GM19372 (cell line): ENCODE measurements around the gene PCSK5.

Source experiments
- ATAC-seq: cut with Tn5 transposase; IDR thresholded peaks from one replicate; pipeline ENCODE4 v1.9.1; 2021; ENCODE audit warnings: mild to moderate bottlenecking, low read depth, moderate library complexity; ENCODE audit not compliant: unreplicated experiment

Gene PCSK5

DNA sequence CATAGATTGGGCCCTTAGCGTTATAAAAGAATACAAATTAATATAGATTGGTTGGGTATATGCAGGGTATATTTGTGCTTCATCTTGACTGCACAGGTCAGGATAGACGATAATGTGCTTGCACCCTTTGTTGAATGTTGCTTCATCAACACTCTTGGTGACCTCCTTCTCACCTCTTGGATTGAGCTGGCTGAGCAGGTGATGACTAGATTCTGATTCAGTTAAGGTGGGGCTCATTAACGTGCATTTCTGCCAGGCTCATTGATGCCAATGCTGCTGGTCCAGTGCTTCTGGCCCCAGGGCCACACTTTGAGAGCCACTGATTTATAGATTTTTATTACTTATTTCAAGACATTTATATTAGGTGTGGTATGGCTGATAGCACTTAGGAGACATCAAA is 27.7 kb downstream of the PCSK5 start:
- ATAC-seq = no peak

DNA sequence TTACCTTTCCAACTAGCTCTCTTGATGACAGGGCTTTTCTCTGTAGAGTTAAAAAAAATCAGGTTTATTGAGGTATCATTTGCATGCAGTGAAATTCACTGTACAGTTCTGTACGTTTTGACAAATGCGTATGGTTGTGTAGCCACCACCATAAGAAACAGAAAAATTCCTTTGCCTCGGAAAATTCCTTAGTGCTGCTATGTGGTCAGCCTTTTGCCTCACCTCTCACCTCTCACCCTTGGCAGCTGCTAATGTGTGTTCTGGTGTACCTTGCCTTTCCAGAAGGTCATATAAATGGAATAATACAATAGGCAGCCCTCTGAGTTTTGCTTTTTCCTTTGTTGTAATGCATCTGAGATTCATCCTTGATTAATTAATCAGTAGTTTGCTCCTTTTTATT is 28.4 kb downstream of the PCSK5 start:
- ATAC-seq = no peak

GRCh38 chr9:75921391-75922127 is 31.1 kb downstream of the PCSK5 start:
- ATAC-seq = no peak

DNA sequence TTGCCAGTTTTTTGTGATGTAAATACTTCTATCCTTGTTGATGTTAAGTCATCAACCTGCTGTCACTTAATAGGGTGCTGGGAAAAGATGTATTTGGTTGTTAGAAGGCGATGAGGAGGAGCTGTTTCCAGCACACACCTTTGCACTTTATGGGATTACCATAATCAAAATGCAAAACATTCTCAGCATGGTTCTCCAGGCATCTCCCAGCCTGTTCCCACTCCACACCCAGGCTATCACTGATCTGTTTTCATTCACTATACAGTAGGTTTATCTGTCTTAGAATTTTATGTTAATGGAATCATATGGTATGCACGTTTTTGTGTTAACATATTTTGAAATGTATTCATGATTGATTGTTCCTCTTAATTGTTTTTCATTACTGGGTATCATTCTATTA is 35.9 kb downstream of the PCSK5 start:
- no peak for ATAC-seq

DNA sequence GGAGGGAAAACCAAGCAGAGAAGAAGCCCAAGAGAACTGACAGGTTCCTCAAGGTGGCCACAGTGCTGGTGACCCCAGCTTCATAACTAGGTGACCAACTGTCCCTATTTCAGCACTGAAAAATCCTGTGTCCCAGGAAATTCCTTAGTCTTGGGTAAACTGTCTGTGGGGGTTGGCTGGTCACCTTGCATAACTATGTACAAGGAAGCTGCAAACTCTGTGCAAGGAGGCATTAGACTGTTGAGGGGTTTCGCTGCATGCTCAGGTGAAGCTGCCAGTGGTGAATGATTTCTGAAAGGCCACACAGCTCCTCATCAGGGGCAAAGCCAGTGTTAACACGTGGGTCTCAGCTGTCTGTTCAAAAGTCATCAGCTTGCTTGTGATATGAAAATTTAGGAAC is 36.9 kb downstream of the PCSK5 start:
- ATAC-seq = no peak

DNA sequence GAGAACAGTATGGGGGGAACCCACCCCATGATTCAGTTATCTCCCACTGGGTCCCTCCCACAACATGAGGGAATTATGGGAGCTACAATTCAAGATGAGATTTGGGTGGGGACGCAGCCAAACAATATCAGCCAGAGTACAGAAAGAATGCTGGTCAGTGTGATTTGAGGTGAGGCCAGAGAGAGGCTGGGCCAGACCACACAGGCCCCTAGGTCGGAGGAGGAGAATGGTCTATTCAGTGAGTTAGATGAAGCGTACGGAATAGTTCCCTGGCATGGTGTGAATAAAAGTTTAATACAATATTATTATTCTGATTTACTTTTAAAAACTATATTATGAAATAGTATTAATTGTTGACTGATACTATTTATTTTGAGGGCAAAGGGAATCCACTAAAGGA is 39.7 kb downstream of the PCSK5 start:
- no peak for ATAC-seq

GRCh38 chr9:75930730-75931321 is 40.4 kb downstream of the PCSK5 start:
- no peak for ATAC-seq

DNA sequence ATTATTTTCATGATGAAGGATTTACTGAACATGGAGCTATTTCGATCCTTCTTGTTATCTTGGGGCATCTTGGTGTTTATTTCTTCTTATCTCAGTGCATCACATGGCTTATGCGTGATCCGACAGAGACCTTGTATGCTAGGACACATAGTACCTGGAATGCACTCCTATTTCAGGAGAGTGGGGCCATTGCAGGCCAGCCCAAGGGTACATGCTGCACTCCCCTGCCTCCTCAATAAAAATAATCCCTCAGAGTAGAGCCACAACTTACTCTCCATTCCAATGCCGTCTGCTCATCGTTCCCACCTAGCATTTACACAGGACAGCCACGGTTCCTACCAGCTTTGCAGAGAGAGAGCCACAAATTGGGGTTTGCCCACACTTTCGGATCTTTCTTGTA is 43.5 kb downstream of the PCSK5 start:
- ATAC-seq = no peak

DNA sequence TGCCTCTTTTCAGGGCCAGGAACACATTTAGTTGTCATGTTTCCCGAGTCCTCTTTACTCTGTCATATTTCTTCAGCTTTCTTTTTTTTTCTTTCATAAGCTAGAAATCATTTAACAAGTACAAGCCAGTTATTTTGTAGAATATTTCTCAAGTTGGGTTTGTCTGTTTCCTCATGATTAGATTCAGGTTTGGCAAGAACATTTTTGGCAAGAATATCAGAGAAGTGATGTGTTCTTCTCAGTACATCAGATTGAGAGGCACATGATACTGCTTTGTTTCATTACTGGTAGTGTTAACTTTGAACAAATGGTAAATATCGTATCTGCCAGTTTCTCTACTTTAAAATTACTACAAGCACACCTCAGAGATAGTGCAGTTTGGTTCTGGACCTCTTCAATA is 45.1 kb downstream of the PCSK5 start:
- ATAC-seq = no peak

DNA sequence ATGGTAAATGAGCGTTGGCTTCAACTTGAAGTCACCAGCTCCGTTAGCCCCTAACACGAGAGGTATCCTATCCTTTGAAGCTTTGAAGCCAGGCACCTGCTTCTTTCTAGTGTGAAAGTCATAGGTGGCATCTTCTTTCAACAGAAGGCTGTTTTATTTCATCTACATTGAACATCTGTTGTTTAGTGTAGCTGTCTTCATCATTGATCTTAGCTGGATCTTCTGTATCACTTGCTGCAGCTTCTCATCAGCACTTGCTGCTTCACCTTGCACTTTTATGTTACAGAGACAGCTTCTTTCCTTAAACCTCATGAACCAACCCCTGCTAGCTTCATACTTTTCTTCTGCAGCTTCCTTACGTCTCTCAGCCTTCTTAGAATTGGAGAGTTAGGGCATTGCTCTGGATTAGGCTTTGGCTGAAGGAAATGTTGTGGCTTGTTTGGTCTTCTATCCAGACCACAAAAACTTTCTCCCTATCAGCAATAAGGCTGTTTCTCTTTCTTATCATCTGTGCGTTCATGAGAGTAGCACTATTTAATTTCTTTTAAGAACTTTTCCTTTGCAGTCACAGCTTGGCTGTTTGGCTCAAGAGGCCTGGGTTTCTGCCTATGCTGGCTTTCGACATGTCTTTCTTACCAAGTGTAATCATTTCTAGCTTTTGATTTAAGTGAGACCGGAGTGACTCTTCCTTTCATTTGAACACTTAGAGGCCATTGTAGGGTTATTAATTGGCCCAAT is 47.2 kb downstream of the PCSK5 start:
- ATAC-seq = no peak

DNA sequence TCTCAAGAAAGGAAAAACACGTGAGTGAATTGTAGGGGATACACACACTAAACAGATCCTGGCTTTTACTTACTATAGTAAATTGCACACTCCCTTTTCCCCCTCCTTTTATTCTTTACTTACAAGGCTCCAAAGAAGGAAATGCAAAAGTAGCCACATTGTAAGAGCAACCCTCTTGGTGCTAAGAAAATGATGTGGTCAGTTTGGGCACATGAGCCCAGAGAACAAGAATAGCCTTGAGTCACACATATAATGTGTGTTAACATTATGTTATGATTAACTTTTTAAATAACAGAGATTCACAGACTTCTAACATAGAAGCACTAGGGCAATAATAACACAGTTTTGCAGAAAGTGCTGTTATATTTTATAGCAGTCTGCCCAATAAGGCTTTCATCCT is 48.5 kb downstream of the PCSK5 start:
- ATAC-seq = no peak

- no peak for ATAC-seq
Observed at GRCh38 chr9:75939536-75940111, 49.2 kb downstream of the PCSK5 start.

DNA sequence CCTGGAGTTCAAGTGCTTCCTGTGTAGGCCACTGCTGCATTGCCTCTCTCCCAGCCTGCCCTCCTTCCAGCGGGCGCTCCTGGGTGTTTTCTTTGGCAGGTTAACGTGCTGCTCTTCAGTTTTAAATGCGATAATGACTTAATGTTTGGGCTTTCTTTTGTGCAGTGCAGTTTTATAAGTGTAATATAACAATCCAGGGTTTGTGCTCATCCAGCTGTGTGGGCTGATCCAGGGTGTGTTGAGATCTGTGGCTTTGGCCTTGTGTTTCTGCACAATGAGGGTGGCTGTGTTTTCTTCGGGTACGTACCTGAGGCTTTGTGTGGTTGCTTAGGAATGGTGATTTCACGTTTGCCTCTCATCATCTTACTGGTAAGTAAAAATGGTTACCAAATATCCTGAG is 50.6 kb downstream of the PCSK5 start:
- ATAC-seq = no peak

DNA sequence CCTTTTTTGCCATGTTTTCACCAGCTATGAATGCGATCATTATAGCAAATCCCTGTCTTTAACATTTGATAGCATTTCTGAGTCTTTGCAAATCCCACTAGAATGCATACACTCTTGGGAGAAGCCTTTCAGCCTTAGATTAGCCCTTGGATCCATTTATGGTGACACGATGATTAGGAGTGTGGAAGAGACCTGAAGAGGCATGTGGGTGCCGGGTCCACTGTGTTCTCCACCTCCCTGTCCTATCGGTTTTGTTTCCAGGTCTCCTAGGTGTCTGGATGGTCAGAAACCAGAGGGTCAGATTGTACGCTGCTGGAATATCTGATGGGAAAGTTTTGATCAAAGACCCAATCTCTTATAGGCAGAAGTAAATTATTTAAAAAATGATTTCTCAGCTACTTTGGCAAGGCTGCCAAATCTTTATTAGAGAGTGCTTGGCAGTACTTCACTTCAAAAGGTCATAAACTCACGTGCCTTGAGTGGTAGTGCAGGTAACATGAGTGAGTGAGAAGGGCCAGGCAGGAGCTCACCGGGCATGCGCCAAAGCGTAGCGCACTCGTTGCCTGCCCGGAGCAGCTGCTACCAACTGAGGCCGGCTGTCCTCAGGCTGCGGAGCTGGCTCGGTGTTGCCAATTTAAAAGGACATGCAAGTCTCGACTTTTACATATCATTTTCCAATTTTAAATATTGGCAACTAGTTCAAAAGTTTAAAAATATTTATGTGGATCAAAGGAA is 51.3 kb downstream of the PCSK5 start:
- ATAC-seq = no peak

- no peak for ATAC-seq
Observed at GRCh38 chr9:75946766-75947165, 56.3 kb downstream of the PCSK5 start.

GRCh38 chr9:75947233-75947632 is 56.8 kb downstream of the PCSK5 start:
- no peak for ATAC-seq

DNA sequence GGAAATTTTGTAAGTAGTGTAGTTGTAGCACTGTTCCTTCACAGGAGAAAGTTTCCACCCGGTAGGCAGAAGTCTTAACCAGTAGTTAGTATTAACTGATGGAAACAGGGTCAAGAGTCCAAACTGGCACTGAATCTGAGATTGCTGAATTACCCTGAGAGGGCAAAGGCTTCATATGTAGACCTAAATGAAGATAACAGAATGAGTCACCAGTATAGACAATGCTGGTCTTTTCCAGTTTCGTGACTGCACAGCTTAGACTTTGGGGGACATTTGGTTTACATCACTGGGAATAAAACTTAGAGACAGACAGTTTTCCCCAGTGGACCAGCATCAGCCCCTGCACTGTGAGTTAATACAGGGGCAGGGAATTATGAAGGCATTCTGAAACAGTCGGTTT is 60.5 kb downstream of the PCSK5 start:
- ATAC-seq = no peak

GRCh38 chr9:75953218-75953617 is 62.7 kb downstream of the PCSK5 start:
- ATAC-seq = no peak

DNA sequence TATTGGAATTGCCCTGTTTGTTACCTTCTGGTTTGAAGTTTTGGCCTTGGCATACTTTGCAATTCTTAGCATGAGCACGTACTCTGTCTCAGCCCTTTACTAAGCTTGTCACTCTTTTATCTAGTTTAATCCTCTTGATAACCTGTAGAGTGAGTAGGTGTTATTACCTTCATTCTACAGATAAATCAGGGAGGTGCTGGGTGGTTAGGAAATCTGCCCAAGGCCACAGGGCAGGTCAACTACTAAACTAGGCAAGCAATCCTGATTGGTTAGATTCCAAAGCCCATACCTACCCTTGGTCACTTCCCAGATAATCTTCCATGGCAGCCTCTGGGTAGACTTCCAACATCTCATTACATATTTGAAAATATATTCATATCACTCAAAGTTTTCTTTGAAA is 65.7 kb downstream of the PCSK5 start:
- no peak for ATAC-seq

GRCh38 chr9:75957116-75957515 is 66.6 kb downstream of the PCSK5 start:
- no peak for ATAC-seq

GRCh38 chr9:75958226-75958625 is 67.8 kb downstream of the PCSK5 start:
- no peak for ATAC-seq
